ENCODE measurements around the gene ARHGEF12. TPM values are rescaled to one million over a fixed set of nuclear protein-coding genes. Genes with fewer than 3 reads are reported as not detected.

The ARHGEF12 gene
- total RNA-seq, 1 donor from 2014 or later: 83.1 TPM

DNA sequence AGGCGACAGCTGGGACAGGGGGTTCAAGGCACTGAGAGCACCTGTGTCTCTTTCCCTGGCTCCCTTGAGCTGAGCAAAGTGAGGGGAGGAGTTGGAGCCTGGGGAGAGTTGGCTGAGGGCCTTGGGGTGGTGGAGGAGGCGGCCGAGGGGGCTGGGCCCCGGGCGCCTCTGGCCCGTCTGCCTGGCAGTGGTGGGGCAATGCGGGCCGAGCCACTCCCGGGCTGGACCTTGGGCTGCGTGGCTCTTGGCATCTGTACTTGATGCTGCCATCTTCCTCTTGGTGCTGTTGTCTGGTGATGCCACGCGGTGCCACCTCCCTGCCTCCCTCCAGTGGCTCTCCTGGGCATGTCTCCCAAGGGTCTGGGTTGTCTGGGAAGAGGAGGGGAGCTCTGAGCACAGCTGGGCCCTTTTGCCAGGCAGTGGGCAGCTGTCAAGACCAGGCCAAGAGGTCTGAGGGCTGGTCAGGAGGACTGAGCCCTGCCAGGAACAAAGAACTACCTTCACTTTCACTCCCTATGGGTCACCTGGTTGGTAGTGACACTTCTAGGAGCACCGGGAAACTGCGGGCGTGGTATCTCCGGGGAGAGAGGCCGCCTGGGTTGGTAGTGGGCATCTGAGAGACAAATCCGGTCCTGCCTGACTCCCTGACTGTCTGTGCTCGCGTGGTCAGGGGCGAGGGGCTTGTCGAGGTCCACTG, 176.7 kb downstream of the ARHGEF12 start:
- H4K20me1 ChIP-seq (ENCODE audit: insufficient read depth, low read length): no peaks in the 10 kb centered on the region
- Mint-ChIP-seq H3K36me3 (ENCODE audit: low read depth, unreplicated experiment) (no peaks in the 10 kb centered on the region), H3K9me3 (ENCODE audit: unreplicated experiment) (no peaks in the 10 kb centered on the region), H3K27ac (ENCODE audit: unreplicated experiment) (no peak overlapping the region), H3K27me3 (ENCODE audit: low read depth, unreplicated experiment) (peaks cover 50% of the 10 kb centered on the region), H3K4me3 (ENCODE audit: unreplicated experiment) (peak overlapping the region; percentile 67), H3K4me1 (ENCODE audit: low read depth, unreplicated experiment) (peaks cover 13% of the 10 kb centered on the region)
- no peaks in the 10 kb centered on the region for H3K79me2 ChIP-seq (ENCODE audit: insufficient read depth, low read length)
- peaks cover 10% of the 10 kb centered on the region for H3K27me3 ChIP-seq (ENCODE audit: insufficient read depth, low read length)
- H3K9ac ChIP-seq (ENCODE audit: low read length): no peak overlapping the region
- DNase-seq (ENCODE audit: low read depth) (no peak), FAIRE-seq (no peak)
- TF ChIP-seq, protein P1, sequence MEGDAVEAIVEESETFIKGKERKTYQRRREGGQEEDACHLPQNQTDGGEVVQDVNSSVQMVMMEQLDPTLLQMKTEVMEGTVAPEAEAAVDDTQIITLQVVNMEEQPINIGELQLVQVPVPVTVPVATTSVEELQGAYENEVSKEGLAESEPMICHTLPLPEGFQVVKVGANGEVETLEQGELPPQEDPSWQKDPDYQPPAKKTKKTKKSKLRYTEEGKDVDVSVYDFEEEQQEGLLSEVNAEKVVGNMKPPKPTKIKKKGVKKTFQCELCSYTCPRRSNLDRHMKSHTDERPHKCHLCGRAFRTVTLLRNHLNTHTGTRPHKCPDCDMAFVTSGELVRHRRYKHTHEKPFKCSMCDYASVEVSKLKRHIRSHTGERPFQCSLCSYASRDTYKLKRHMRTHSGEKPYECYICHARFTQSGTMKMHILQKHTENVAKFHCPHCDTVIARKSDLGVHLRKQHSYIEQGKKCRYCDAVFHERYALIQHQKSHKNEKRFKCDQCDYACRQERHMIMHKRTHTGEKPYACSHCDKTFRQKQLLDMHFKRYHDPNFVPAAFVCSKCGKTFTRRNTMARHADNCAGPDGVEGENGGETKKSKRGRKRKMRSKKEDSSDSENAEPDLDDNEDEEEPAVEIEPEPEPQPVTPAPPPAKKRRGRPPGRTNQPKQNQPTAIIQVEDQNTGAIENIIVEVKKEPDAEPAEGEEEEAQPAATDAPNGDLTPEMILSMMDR (IDR thresholded peaks at IDR 0.05; ENCODE audit: insufficient read depth, low read depth, low read length): no peak
- TF ChIP-seq EZH2 (IDR thresholded peaks at IDR 0.05; ENCODE audit: insufficient read depth, low read length): no peak
- no peak overlapping the region for H2AFZ ChIP-seq (ENCODE audit: low read depth, low read length)
- no peak overlapping the region for H3K4me3 ChIP-seq (ENCODE audit: insufficient read depth, low read depth, low read length)
- peaks cover 8% of the 10 kb centered on the region for H3K4me1 ChIP-seq (ENCODE audit: insufficient read depth, low read length)
- H3K27ac ChIP-seq (ENCODE audit: low read depth, low read length): no peak overlapping the region
- no peak overlapping the region for H3K4me2 ChIP-seq (ENCODE audit: low read length)
- no peaks in the 10 kb centered on the region for H3K36me3 ChIP-seq (ENCODE audit: insufficient read depth, low read length)
- no peaks in the 10 kb centered on the region for H3K9me3 ChIP-seq (ENCODE audit: insufficient read depth, low read depth, low read length)

DNA sequence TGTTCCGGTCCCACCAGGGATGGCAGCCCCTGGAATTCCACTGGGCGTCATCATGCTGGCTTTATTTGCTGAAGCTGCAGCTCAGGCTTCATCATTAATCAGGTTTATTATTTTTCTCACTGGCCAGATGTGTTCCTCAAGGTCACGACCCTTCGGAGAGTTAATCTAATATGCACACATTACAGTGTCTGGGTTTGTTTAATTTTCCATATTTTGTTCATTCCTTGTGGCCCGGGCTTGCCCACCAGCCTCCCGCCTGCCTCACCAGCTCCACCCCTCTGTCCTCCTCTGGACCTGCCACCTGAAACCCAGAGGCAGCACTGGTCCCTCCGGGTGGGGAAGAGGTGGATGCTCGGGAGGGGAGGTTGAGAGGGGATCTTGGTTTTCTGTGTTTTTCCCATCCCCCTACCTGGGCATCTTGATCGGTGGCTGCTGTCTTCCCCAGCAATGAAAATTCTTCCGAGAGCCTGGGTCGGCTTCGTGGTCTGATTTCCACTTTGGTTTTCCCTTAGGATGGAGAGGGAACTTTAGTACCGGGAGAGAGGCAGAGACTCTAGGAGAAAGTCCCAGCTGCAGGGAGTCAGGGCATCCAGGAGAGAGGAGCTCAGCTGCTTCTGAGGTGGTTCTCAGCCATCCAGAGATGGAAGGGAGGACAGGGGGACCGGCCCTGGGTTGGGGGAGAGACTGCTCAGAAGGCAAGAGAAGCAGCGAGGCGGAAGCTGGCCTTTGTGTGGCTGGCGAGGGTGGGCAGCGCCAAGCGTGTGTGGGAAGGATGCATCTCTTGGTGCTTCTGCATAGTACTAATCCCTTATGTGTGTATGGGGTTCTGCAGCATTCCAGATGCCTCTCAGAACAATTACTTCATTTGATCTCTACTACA, 177.5 kb downstream of the ARHGEF12 start:
- H3K4me3 Mint-ChIP-seq (ENCODE audit: unreplicated experiment): no peak overlapping the region
- peaks cover 46% of the 10 kb centered on the region for H3K27me3 Mint-ChIP-seq (ENCODE audit: low read depth, unreplicated experiment)
- no peaks in the 10 kb centered on the region for H4K20me1 ChIP-seq (ENCODE audit: insufficient read depth, low read length)

More for the DNA sequence above, 177.5 kb downstream of the ARHGEF12 start:
- Histone ChIP-seq H2AFZ (ENCODE audit: low read depth, low read length) (no peak overlapping the region), H3K4me1 (ENCODE audit: insufficient read depth, low read length) (peaks cover 8% of the 10 kb centered on the region), H3K79me2 (ENCODE audit: insufficient read depth, low read length) (no peaks in the 10 kb centered on the region), H3K9me3 (ENCODE audit: insufficient read depth, low read depth, low read length) (no peaks in the 10 kb centered on the region), H3K27me3 (ENCODE audit: insufficient read depth, low read length) (peaks cover 10% of the 10 kb centered on the region), H3K9ac (ENCODE audit: low read length) (no peak overlapping the region), H3K4me3 (ENCODE audit: insufficient read depth, low read depth, low read length) (no peak overlapping the region), H3K4me2 (ENCODE audit: low read length) (no peak overlapping the region), H3K36me3 (ENCODE audit: insufficient read depth, low read length) (no peaks in the 10 kb centered on the region), H3K27ac (ENCODE audit: low read depth, low read length) (no peak overlapping the region)
- no peaks in the 10 kb centered on the region for H3K9me3 Mint-ChIP-seq (ENCODE audit: unreplicated experiment)
- peaks cover 14% of the 10 kb centered on the region for H3K4me1 Mint-ChIP-seq (ENCODE audit: low read depth, unreplicated experiment)
- DNase-seq (ENCODE audit: low read depth): no peak
- TF ChIP-seq, protein P1 (IDR thresholded peaks at IDR 0.05; ENCODE audit: insufficient read depth, low read depth, low read length): no peak
- no peak for TF ChIP-seq EZH2 (IDR thresholded peaks at IDR 0.05; ENCODE audit: insufficient read depth, low read length)
- no peaks in the 10 kb centered on the region for H3K36me3 Mint-ChIP-seq (ENCODE audit: low read depth, unreplicated experiment)
- FAIRE-seq: no peak
- no peak overlapping the region for H3K27ac Mint-ChIP-seq (ENCODE audit: unreplicated experiment)
